SK-MEL-5 (cell line): ENCODE measurements around the gene HRCT1. TPM values are rescaled to one million over a fixed set of nuclear protein-coding genes. Genes with fewer than 3 reads are reported as not detected.

Source experiments
- DNase-seq: peaks from one replicate; pipeline ENCODE4 v3.0.0-alpha.2; 2016; ENCODE audit warnings: low read depth, low spot score
- in situ Hi-C: cut with HindIII; loops from 2 replicates; pipeline ENCODE4 v1.10.0; 2016; ENCODE audit warnings: low sequenced_read_pairs, high pct_unique_total_duplicates, low pct_unique_long_range_greater_than_20kb
- polyA plus RNA-seq, 2 experiments: library from polyadenylated mRNA; depleted of rRNA; stranded (reverse); fragments of >200 nt; gene quantifications; 2 replicates each; pipeline ENCODE4 v1.2.3, GENCODE V29; 2015
- total RNA-seq: library from RNA; depleted of rRNA; stranded (reverse); fragments of >200 nt; shearing (Covaris generic); gene quantifications from 2 replicates; pipeline ENCODE4 v1.2.3, GENCODE V29; 2014; rRNA removed

HRCT1 gene
- total RNA-seq, result not detected in 2 replicates
- not detected in 2 replicates for polyA plus RNA-seq (2015; cell fraction: cytosol; rRNA removed)
- not detected in 2 replicates for polyA plus RNA-seq (2015; cell fraction: nucleus; rRNA removed)

- no peak for DNase-seq
- in situ Hi-C loops, result no loop called here
These were observed at the start of gene HRCT1 for GRCh38 chr9:35905912-35906679. Gene HRCT1 (plus strand): TSS chr9:35906202. CDS start chr9:35906288, 86 bp downstream.

- in situ Hi-C loops, result no loop called here
- no peak for DNase-seq
These were observed 49.8 kb upstream of the HRCT1 start for GRCh38 chr9:35856206-35856605.

DNA sequence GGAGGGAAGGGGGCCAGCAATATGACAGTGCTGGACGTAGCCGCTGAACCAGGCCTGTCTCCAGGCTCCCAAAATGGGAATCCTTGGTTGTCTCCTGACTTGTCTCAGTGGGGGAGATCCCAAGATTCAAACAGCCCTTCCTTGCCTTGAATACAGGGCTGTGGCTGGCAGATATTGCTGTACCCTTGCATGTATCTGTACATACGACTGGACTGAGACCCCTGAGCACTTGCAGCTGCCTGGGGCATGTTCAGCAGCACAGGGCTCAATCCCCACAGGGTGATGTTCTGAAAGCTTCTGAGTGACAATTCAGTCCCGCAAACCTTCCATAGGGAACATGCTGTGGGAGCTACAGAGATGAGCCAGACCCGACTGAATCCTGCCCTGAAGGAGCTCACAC, 49.1 kb upstream of the HRCT1 start:
- in situ Hi-C loops, result no loop called here
- DNase-seq, result no peak

GRCh38 chr9:35858458-35858857, 47.5 kb upstream of the HRCT1 start:
- in situ Hi-C loops, result no loop called here
- DNase-seq, result no peak

DNA sequence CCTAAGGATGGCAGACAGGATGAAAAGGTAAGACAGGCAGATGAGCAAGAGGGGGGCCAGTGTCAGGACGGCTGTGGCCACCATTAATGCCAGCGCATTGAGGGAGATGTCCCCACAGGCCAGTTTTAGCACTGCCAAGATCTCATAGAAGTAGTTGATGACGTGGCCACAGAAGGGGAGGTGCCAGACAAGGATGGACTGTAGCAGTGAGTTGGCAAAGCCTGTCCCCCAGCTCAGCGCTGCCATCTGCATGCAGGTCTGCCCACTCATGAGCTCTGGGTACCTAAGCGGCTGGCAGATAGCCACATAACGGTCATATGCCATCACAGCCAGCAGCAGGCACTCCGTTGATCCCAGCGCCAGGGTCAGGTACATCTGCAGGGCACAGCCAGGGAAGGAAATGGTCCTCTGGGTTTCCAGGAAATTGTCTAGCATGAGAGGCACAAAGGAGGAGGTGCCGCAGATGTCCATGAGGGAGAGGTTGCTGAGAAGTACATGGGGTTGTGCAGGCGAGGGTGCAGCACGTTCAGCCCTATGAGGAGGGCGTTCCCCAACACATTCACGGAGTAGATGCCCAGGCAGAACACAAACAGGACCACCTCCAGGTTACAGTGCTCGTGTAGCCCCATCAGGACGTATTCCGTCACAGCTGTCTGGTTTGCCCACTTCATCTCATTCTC, 46.6 kb upstream of the HRCT1 start:
- peak; percentile 21 for DNase-seq
- in situ Hi-C loops, result no loop called here

GRCh38 chr9:35859990-35860339, 46.0 kb upstream of the HRCT1 start:
- in situ Hi-C loops, result no loop called here
- DNase-seq, result no peak

- no peak for DNase-seq
- in situ Hi-C loops, result no loop called here
These were observed 44.7 kb upstream of the HRCT1 start for GRCh38 chr9:35861161-35861897.

DNA sequence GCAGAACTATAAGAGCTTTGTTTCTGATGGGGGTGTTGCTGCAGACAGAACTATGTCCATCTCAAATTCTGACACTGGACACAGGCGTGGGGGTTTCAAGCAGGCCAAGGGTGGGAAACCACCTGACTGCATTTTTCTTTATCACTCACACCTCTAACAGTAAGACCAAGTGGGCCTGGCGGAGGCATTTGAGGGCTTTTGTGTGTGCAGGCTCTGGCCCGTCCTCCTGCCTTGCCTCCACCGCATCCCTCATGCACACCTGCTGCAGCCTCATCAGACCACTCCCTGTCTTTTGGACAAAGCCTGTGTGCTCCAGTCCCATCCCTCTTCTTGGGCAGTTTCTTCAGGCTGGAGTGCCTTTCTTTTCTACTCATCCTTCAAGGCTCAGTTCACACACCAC, 43.7 kb upstream of the HRCT1 start:
- in situ Hi-C loops, result no loop called here
- DNase-seq, result no peak

- in situ Hi-C loops, result no loop called here
- DNase-seq, result no peak
These were observed 42.4 kb upstream of the HRCT1 start for GRCh38 chr9:35863583-35863982.

GRCh38 chr9:35864695-35865255, 41.2 kb upstream of the HRCT1 start:
- in situ Hi-C loops, result no loop called here
- DNase-seq, result no peak

- in situ Hi-C loops, result no loop called here
These were observed 38.5 kb upstream of the HRCT1 start for GRCh38 chr9:35867538-35867937.

GRCh38 chr9:35868933-35869332, 37.1 kb upstream of the HRCT1 start:
- in situ Hi-C loops, result no loop called here
- DNase-seq, result no peak

More at GRCh38 chr9:35867538-35867937, 38.5 kb upstream of the HRCT1 start:
- DNase-seq, result no peak

- DNase-seq, result no peak
- in situ Hi-C loops, result no loop called here
These were observed 36.3 kb upstream of the HRCT1 start for GRCh38 chr9:35869621-35870216.

DNA sequence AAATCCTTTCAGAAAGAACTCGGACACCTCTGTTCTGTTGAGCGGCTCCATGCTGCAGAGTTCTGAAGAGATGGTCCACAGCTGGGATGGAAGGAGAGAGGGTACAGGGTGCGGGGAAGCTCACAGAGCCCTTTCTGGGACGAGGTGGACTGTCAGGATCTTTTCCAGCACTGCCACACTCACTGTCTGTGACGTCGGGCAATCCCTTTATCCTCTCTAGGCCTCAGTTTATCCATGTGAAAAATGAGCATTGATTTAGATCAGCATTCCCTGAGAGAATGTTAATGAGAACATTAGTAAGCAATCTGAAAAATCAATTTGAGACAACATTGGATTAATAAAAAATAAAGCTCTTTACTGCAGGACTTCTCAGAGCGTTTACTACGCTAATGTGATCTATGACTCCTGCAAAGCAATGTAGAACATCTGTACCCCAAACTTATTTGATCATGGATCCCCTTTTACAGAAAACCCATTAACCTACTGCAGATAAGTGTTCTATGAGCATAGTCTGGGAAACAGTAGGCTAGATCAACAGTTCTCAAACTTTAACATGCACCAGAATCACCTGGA, 35.6 kb upstream of the HRCT1 start, which contains the start of gene OR13J1:
Gene OR13J1, minus strand, starts transcription at position 51 of the 573 bp plus-strand sequence. Its CDS starts 0 bp downstream, at position 51.
- in situ Hi-C loops, result no loop called here
- DNase-seq, result no peak

GRCh38 chr9:35871545-35871944, 34.5 kb upstream of the HRCT1 start:
- in situ Hi-C loops, result no loop called here
- DNase-seq, result no peak

GRCh38 chr9:35872505-35872904, 33.5 kb upstream of the HRCT1 start:
- DNase-seq, result no peak
- in situ Hi-C loops, result no loop called here

DNA sequence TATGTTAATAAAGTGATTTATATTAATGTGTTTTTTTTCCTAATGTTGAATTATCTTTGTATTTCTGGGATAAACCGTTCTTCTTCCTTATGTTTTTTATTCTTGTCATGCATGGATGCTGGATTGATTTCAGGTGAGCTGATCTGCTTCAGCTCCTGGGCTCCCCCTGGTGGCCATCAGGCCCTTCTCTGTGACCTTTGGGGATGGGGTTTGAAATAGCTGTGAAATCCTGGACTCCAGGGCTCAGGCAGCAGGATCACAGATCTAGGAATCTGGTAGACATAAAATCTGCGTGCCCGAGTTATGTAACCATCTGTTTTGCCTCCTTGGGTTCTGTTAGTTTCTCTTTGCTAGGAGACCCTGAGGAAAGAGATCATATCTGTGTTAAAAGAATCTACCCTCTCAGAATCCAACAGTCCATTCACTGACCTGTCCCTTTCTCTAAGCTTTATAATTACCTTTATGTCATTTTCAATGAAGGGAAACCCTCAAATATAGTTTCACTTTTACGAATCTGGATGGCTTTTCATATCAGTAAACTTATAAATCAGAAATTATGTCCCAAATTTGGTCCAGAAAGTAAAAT, 23.6 kb upstream of the HRCT1 start:
- in situ Hi-C loops, result no loop called here
- DNase-seq, result peak; percentile 78
